Measurements from ENCODE around the gene VWA2.

The VWA2 gene

GRCh38 chr10:114246679-114247305 is 7.7 kb downstream of the VWA2 start:
- TF ChIP-seq, protein P1, sequence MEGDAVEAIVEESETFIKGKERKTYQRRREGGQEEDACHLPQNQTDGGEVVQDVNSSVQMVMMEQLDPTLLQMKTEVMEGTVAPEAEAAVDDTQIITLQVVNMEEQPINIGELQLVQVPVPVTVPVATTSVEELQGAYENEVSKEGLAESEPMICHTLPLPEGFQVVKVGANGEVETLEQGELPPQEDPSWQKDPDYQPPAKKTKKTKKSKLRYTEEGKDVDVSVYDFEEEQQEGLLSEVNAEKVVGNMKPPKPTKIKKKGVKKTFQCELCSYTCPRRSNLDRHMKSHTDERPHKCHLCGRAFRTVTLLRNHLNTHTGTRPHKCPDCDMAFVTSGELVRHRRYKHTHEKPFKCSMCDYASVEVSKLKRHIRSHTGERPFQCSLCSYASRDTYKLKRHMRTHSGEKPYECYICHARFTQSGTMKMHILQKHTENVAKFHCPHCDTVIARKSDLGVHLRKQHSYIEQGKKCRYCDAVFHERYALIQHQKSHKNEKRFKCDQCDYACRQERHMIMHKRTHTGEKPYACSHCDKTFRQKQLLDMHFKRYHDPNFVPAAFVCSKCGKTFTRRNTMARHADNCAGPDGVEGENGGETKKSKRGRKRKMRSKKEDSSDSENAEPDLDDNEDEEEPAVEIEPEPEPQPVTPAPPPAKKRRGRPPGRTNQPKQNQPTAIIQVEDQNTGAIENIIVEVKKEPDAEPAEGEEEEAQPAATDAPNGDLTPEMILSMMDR (IDR thresholded peaks at IDR 0.05), result no peak

GRCh38 chr10:114250236-114250635 is 11.2 kb downstream of the VWA2 start:
- TF ChIP-seq, protein P1 (IDR thresholded peaks at IDR 0.05), result no peak

- TF ChIP-seq, protein P1 (IDR thresholded peaks at IDR 0.05), result no peak
Measured at GRCh38 chr10:114250716-114251115, 11.7 kb downstream of the VWA2 start.

GRCh38 chr10:114252092-114252491 is 13.0 kb downstream of the VWA2 start:
- TF ChIP-seq, protein P1 (IDR thresholded peaks at IDR 0.05), result no peak

DNA sequence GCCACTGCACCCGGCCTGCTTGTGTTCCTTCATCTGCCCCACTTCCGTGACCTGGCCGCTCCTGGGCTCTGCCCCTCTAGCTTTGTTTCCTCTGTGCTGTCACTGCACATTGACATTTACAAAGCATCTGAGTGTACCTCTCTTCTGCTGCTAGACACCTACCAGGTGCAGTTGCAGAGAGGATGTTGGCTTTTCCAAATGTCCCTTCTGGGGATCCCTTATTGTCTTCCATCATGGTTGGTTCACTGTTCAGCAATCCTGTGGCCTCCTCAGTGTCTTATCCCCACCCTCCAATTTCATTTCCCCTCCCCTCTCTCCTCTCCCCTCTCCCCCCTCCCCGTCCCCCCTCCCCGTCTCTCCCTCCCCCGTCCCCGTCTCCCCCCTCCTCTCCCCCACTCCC is 13.8 kb downstream of the VWA2 start:
- TF ChIP-seq, protein P1 (IDR thresholded peaks at IDR 0.05), result no peak

DNA sequence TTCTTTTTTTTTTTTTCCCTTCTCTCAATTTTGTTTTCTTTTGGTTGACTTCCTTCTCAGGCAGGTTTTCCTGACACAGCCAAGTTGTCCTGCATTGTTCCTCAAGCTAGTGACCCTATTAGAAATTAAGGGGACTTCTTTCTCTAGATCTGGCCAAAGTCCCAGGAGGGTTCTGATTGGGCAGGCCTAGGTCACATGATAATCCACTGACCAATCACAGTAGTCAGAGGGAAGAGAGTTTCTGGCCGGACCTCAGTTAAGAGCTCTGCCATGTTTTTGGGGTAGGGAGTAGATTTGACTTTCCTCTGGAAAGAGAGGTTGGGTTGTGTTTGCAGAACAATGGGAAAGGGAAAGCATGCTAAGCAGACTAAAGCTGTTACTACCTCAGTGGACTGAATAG is 16.2 kb downstream of the VWA2 start:
- TF ChIP-seq, protein P1 (IDR thresholded peaks at IDR 0.05), result no peak

DNA sequence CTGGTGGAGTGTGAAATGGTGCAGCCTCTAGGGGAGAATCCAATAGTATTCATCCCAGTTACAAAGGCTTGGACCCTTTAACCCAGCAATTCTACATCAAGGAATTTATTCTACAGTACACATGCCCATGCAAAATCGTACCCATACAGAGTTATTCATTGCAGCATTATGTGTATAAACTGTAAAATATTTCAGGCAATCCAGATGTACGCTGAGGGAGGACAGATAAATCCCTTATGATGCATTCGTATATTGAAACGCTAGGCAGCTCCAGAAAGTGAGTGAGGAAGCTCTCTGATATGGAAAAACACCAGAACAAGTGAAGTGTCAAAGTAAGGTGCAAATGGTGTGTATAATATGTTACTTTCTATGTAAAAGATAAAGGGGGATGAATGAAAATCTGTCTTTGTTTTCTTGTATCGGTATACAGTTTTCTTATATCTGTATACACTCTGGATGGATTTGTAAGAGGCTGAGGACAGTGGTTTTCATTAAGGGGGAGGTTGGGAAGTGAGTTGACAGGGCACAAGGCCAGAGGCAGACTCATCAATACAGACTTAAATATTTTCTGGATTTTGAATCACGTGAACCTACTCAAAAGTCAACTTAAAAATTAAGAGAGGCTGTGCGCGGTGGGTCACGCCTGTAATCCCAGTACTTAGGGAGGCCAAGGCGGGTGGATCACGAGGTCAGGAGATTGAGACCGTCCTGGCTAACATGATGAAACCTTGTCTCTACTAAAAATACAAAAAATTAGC is 17.1 kb downstream of the VWA2 start:
- TF ChIP-seq, protein P1 (IDR thresholded peaks at IDR 0.05), result no peak
